CD4-positive, alpha-beta T cell treated with Interleukin-2 at 100 ng/mL for 4 hours (primary cell): ENCODE data around the gene SLC7A7.
"Not testable (repeated sequence)": the region's sequence is repeated elsewhere in the genome, so short reads cannot be mapped to it uniquely, and the experiment has no call there.

Source experiments
- DNase-seq: peaks from one replicate; pipeline ENCODE4 v3.0.0-alpha.2; 2020; ENCODE audit warnings: low spot score

Gene SLC7A7

DNA sequence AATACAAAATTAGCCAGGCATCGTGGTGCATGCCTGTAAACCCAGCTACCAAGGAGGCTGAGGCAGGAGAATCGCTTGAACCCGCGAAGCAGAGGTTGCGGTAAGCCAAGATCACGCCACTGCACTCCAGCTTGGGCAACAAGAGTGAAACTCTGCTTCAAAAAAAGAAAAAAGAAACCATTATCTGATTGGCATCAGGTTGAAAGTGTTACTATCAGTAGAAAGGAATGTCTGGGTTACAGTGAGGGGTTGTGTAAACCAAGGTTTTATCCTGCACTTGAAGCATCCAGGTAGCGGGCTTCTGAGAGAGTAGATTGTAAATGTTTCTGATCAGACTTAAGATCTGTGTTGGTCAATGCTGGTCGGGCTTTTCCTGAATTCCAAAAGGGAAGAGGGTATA is 62.8 kb downstream of the SLC7A7 start:
- no peak for DNase-seq

DNA sequence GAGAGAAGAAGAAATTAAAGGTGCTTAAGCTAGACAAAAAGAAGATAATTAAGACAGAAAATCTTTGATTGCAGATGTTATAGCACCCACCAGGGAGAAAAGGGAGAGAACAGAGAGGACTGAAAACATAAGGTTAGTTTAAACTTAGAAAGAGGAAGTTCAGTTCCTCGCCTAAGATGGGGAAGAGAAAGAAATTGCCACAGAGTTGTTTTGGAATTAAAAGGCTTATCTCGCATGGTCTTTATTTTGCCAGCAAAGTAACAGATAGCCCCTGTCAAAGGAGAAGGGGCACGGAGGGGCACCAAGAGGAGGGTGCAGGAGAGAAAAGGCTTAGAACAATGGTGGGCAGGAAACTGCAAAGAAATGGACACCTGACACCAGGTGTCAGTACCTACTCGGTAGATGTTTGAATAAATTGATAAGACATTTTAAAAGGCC is 66.6 kb downstream of the SLC7A7 start:
- no peak for DNase-seq

- no peak for DNase-seq
Observed at GRCh38 chr14:22748206-22748605, 67.0 kb downstream of the SLC7A7 start.

DNA sequence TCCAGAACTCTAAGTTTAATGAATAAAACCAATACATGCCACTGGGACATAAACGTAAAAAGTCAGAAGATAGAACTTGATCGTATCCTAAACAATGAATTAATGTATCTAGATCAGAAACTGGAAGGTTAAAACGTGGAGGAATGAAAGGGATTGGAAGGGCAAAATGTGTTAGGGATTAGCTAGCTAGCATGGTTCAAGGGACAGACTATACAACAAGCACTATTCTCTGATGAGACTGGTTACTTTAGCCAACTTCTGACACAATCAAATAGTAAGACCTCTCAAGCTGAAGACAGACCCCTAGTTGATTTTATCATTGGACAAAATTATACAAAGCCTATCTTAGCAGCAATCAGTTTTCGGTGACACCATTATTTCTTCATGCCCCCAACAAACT is 67.5 kb downstream of the SLC7A7 start:
- DNase-seq, result no peak

- no peak for DNase-seq
Observed at GRCh38 chr14:22740020-22740419, 75.2 kb downstream of the SLC7A7 start.

DNA sequence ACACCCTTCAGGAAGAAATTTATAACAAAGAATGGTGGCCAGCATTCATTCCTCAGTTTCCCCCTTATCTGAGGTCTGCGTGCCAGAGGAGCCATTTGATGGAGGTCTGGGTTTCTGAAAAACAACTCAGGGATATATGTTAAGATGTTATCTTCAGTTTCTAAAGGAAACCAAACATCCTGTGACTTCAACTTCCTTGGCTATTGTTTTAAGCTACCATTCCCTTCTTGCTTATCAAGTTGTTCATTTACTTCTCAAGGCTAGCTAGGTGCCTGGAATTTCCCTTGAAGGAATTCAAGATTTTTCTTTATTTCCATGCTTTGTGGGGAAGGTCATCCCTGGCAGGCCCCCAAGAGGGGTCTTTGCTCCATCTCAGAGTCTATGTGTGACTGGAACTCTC is 75.8 kb downstream of the SLC7A7 start:
- no peak for DNase-seq

- DNase-seq, result no peak
Observed at GRCh38 chr14:22737052-22737451, 78.2 kb downstream of the SLC7A7 start.

GRCh38 chr14:22736384-22736783 is 78.9 kb downstream of the SLC7A7 start:
- not testable (repeated sequence) for DNase-seq

GRCh38 chr14:22735096-22735495 is 80.1 kb downstream of the SLC7A7 start:
- no peak for DNase-seq

GRCh38 chr14:22733829-22734228 is 81.4 kb downstream of the SLC7A7 start:
- no peak for DNase-seq

DNA sequence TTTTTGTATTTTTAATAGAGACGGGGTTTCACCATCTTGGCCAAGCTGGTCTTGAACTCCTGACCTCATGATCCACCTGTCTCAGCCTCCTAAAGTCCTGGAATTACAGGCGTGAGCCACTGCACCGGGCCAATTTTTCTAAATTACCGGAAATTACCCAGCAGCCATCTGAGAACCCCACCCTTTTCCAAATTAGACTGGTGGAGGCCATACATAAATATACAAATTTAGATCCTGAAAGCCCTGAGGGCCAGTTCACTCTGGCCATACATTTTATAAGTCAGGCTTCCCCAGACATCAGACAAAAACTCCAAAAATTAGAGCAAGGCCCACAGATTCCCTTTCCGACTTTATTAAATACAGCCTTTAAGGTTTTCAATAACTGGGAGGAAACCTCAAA is 83.2 kb downstream of the SLC7A7 start:
- DNase-seq, result not testable (repeated sequence)

DNA sequence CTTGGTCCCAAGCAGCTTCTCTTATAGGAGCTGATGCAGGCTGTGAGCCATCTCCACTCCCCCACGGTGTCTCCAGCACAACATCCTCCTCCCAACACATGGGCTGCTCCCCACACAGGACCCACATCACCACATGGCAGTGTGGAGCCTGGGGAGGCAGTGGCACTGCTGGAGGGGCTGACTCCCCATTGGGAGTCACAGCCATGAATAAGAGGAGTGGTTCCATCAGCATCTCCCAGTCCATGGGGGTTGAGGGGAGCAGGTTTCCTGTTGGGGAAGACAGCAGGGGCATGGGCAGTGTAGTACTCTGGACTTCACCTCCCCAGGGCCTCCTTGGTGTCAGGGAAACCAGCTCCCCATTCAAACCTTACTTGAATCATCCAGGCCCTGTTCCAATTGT is 89.2 kb downstream of the SLC7A7 start:
- no peak for DNase-seq

GRCh38 chr14:22725374-22725773 is 89.9 kb downstream of the SLC7A7 start:
- not testable (repeated sequence) for DNase-seq

DNA sequence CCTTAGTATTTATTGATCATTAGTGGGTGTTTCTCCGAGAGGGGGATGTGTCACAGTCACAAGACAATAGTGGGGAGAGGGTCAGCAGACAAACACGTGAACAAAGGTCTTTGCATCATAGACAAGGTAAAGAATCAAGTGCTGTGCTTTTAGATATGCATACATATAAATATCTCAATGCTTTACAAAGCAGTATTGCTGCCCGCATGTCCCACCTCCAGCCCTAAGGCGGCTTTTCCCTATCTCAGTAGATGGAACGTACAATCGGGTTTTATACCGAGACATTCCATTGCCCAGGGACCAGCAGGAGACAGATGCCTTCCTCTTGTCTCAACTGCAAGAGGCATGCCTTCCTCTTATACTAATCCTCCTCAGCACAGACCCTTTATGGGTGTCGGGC is 90.4 kb downstream of the SLC7A7 start:
- not testable (repeated sequence) for DNase-seq

GRCh38 chr14:22723815-22724214 is 91.4 kb downstream of the SLC7A7 start:
- no peak for DNase-seq
